NOMO-1 (cell line): ENCODE measurements around the gene ZDHHC7.

ENCODE experiments used
- DNase-seq, 2 experiments: peaks; one replicate each; lab custom pipeline; 2025; ENCODE audit not compliant: unreplicated experiment in 2 of 2; lab: John Stamatoyannopoulos, UW

The ZDHHC7 gene

GRCh38 chr16:84973236-84973635 lies 38.1 kb downstream of the ZDHHC7 start:
- DNase-seq = no peak

GRCh38 chr16:84970447-84971127 lies 40.7 kb downstream of the ZDHHC7 start:
- peak; percentile 45 to 56 for DNase-seq

- no peak for DNase-seq
Observed at GRCh38 chr16:84967828-84968227, 43.5 kb downstream of the ZDHHC7 start.

- DNase-seq = no peak
Observed at GRCh38 chr16:84965428-84966415, 45.6 kb downstream of the ZDHHC7 start.

- DNase-seq = no peak
Observed at GRCh38 chr16:84964386-84965128, 46.8 kb downstream of the ZDHHC7 start.

- DNase-seq = no peak
Observed at GRCh38 chr16:84963066-84963465, 48.3 kb downstream of the ZDHHC7 start.

GRCh38 chr16:84960942-84961341 lies 50.4 kb downstream of the ZDHHC7 start:
- no peak for DNase-seq

- no peak for DNase-seq
Observed at GRCh38 chr16:84959784-84960417, 51.4 kb downstream of the ZDHHC7 start.

GRCh38 chr16:84959045-84959576 lies 52.2 kb downstream of the ZDHHC7 start:
- DNase-seq = no peak

GRCh38 chr16:84957792-84958191 lies 53.5 kb downstream of the ZDHHC7 start:
- DNase-seq = no peak

GRCh38 chr16:84957192-84957591 lies 54.1 kb downstream of the ZDHHC7 start:
- no peak for DNase-seq

GRCh38 chr16:84955427-84955826 lies 55.9 kb downstream of the ZDHHC7 start:
- DNase-seq = no peak

- peak; percentile 25 to 42 for DNase-seq
Observed at GRCh38 chr16:84953190-84953746, 58.1 kb downstream of the ZDHHC7 start.

GRCh38 chr16:84952335-84953189 lies 58.8 kb downstream of the ZDHHC7 start:
- DNase-seq = peak; percentile 75 to 78

- no peak for DNase-seq
Observed at GRCh38 chr16:84950906-84951305, 60.4 kb downstream of the ZDHHC7 start.

GRCh38 chr16:84949772-84950436 lies 61.4 kb downstream of the ZDHHC7 start:
- DNase-seq = no peak

GRCh38 chr16:84948851-84949610 lies 62.3 kb downstream of the ZDHHC7 start:
- DNase-seq = no peak
